Parietal lobe (tissue), 1 donor: ENCODE data around the gene NMBR. TPM values are rescaled to one million over a fixed set of nuclear protein-coding genes. Genes with fewer than 3 reads are reported as not detected.

ENCODE experiments used
- total RNA-seq: library from RNA; depleted of rRNA; stranded (reverse); fragments of >200 nt; gene quantifications from one replicate; pipeline ENCODE4 v1.2.3, GENCODE V29; 2014

NMBR gene
- 6.6 TPM for total RNA-seq

DNA sequence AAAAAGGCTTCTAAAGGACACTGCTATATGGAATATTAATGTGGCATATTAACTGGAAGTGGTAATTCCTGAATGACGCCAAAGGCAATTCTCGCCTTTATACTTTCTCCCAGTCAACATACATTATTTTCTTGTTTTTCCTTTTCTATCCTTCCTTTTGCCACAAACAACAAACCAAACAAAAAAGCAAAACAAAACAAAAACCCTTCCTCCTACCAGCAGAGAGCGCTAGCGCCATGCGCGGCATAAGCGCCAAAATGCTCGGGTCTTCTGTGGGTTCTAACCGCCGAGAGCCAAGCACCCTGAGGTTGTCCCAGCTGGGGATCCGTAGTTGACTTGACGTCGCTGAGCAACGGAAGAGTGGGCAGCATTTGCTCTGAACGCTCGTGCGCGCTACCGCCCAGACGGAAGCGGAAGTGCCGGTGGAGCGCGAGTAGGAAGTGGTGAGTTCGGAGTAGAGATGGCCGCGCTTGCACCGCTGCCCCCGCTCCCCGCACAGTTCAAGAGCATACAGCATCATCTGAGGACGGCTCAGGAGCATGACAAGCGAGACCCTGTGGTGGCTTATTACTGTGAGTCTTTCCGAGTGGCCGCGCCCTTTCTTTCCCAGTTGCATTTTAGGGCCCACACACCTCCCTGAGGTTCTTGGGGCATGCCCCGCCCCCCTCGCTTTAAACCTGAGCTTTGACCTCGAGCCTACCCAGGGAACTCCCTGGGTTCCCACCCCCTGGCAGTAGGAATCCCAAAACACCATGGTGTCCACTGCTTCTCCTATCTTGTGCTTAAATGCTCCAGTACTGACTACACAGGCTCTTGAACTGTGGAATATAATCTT lies at the start of gene NMBR, which contains the start of gene VTA1:
Gene NMBR, minus strand, starts transcription at position 295 of the 835 bp plus-strand sequence. CDS start 58,464 bp downstream, outside the sequence.
Gene VTA1, plus strand, starts transcription at position 436 of the 835 bp plus-strand sequence. Its CDS starts 25 bp downstream, at position 461.

DNA sequence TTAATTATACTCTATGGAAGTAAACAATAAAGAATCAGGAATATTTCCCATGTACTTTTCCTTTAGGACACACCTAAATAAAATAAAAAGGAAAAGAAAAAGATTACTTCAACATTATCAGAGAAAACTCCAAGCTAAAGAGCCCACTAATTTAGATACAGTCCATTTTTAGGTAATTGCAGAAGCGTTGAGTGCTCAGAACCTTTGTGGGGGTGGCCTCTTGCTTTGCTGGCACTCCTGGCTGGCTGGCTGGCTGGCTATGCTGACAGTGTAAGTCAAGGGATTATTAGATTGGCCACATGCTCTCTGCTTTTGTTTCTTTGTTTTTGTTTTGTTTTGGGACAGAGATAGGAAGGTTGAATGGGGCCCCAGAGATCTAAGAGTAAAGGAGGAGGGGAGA lies 14.3 kb downstream of the NMBR start, which contains the start of gene GJE1:
Gene GJE1, plus strand, starts transcription at position 301 of the 400 bp plus-strand sequence. CDS start 234 bp downstream, outside the sequence.

Other genes with a start within 250 kb of the NMBR start
- gene GJE1, start 14.2 kb downstream of the NMBR start, total RNA-seq: not detected
- gene VTA1, start 141 bp upstream of the NMBR start, total RNA-seq: 124 TPM
- 45.4 TPM for gene ADGRG6, start 154.9 kb upstream of the NMBR start, total RNA-seq